Adrenal gland (tissue), 12 donors: ENCODE results near the gene GTF3C6. TPM values are rescaled to one million over a fixed set of nuclear protein-coding genes. Genes with fewer than 3 reads are reported as not detected.
"Not testable (repeated sequence)": the region's sequence is repeated elsewhere in the genome, so short reads cannot be mapped to it uniquely, and the experiment has no call there.

Experiments used
- DNase-seq, 7 donors: peaks; one replicate each; pipeline ENCODE4 v3.0.0-alpha.2; 2019 to 2020
- H3K27ac ChIP-seq, 5 donors: fragments of 200-600 bp; sonication (generic) in 4 of 5; 1 replicate in 3 of 5; 2 replicates in 2 of 5; pipeline versions ENCODE4 v1.5.1 to v1.8.0; 2016 to 2020; ENCODE audit warnings: mild to moderate bottlenecking in 1 of 5
- H3K27me3 ChIP-seq: fragments of 200-600 bp; 2 replicates; pipeline ENCODE4 v1.8.0; 2021
- H3K36me3 ChIP-seq, 2 donors: fragments of 200-600 bp; replicated peaks in 1 of 2; 1 replicate in 1 of 2; 2 replicates in 1 of 2; pipeline versions ENCODE4 v1.5.1 to v1.8.0; 2018 to 2022
- H3K4me1 ChIP-seq, 2 donors: fragments of 200-600 bp; replicated peaks in 1 of 2; 1 replicate in 1 of 2; 2 replicates in 1 of 2; pipeline versions ENCODE4 v1.5.1 to v1.8.0; 2018 to 2021
- H3K4me3 ChIP-seq, 4 donors: fragments of 200-600 bp; sonication (generic) in 3 of 4; one replicate each; pipeline ENCODE4 v1.5.1; 2016 to 2018
- H3K9me3 ChIP-seq, 3 donors: fragments of 200-600 bp; sonication (generic) in 1 of 3; replicated peaks in 1 of 3; 1 replicate in 2 of 3; 2 replicates in 1 of 3; pipeline versions ENCODE4 v1.5.1 to v1.8.0; 2016 to 2021
- CTCF ChIP-seq, 6 experiments: fragments of 450-650 bp in 4 of 6; fragments of 200-600 bp in 2 of 6; sonication (generic) in 1 of 6; IDR thresholded peaks; 1 replicate in 5 of 6; 2 replicates in 1 of 6; pipeline versions ENCODE4 v1.5.1 to v1.8.0; 2016 to 2021; ENCODE audit warnings: antibody characterized with exemption in 6 of 6, mild to moderate bottlenecking in 2 of 6, moderate library complexity in 1 of 6
- POLR2A ChIP-seq, 2 donors: fragments of 450-650 bp; IDR thresholded peaks; one replicate each; pipeline ENCODE4 v1.6.1; 2017; ENCODE audit warnings: antibody characterized with exemption in 2 of 2, mild to moderate bottlenecking in 2 of 2, moderate library complexity in 1 of 2
- WGBS, 4 donors: extraction: QIAGEN DNeasy Blood & Tissue Kit in 2 of 4; methylation state at CpG; one replicate each; pipeline versions ENCODE4 v1.1.5 to v1.1.7; 2013 to 2017; 5-methylcytosine and 5-hydroxymethylcytosine counted together
- intact Hi-C, 2 donors: fragments of 100-400 bp; cut with DNase I; formaldehyde crosslinking; loops; one replicate each; pipeline versions ENCODE4 v1.14.1 to v1.15.0; 2022 to 2023
- polyA plus RNA-seq, 3 donors: library from polyadenylated mRNA; stranded (reverse); fragments of 200-250 nt in 2 of 3; fragments of 350-450 nt in 1 of 3; fragmentation: Illumina TruSeq in 1 of 3; extraction: RNeasy Lipid Tissue Mini Kit (QIAGEN cat#74804) in 1 of 3; gene quantifications; one replicate each; pipeline ENCODE4 v1.2.3, GENCODE V29; 2013 to 2014
- total RNA-seq, 9 donors: library from RNA; depleted of rRNA in 4 of 9; stranded (reverse); fragments of >200 nt in 4 of 9; fragments of 120-200 nt in 1 of 9; fragmentation: NEBNext Ultra II Directional in 1 of 9; extraction: Animal tissue kit (Norgen Biotek cat#: 25700) in 1 of 9; gene quantifications; one replicate each; pipeline versions ENCODE4 v1.1.0 to v1.2.4, GENCODE V29; 2013 to 2023
- donor health status: healthy with polysubstance abuse.
- donor health status: Bipolar disorder and iron deficiency.
- donor health status: DM: yes; HTN: yes; CAD: no.
- donor health status: DM: no; HTN: no; CAD: no.
- donor health status: DM: no; HTN: no; CAD: no.
- donor health status: DM: yes; HTN: yes; CAD: no.

The GTF3C6 gene
- total and polyA plus RNA-seq, 12 donors: 48.3 to 133 (median 76.2) TPM

DNA sequence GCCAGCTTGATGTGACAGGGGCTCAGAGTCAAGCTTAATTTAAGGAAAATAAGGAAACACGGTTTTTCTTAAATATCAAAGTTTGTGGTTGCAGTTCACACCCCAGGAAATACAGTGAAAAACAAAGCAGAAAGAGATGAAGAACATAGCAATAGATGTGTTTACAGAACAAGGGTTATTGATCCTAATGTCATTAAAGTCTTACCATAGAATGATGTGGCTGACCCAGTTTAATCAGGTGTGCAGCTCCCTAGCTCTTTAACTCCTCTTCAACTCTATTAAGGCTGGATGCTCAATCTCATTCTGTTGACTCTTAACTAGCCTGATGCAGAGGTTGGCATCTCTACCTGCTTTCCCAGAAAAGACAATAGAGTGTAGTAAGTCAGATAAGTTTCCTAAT, 7.5 kb upstream of the GTF3C6 start:
- H3K4me1 ChIP-seq: no peaks in the 10 kb centered on the region
- H3K4me3 ChIP-seq: no peak overlapping the region
- no peaks in the 10 kb centered on the region for H3K9me3 ChIP-seq
- intact Hi-C loops: loop anchor here (5.0 to 10.0 kb wide), 2 partner anchors 76 to 419 kb away; partner anchors contain the start of gene AMD1 (in 1 of the 2)
- DNase-seq: no peak
- H3K36me3 ChIP-seq: no peaks in the 10 kb centered on the region
- H3K27me3 ChIP-seq: no peaks in the 10 kb centered on the region
- H3K27ac ChIP-seq: no peak overlapping the region
- 50 to 75% (median 61%) methylated on average over 1 of the region's 1 CpG for WGBS, 4 donors
- TF ChIP-seq CTCF (IDR thresholded peaks at IDR 0.05) (no peak), POLR2A (IDR thresholded peaks at IDR 0.05) (no peak)

DNA sequence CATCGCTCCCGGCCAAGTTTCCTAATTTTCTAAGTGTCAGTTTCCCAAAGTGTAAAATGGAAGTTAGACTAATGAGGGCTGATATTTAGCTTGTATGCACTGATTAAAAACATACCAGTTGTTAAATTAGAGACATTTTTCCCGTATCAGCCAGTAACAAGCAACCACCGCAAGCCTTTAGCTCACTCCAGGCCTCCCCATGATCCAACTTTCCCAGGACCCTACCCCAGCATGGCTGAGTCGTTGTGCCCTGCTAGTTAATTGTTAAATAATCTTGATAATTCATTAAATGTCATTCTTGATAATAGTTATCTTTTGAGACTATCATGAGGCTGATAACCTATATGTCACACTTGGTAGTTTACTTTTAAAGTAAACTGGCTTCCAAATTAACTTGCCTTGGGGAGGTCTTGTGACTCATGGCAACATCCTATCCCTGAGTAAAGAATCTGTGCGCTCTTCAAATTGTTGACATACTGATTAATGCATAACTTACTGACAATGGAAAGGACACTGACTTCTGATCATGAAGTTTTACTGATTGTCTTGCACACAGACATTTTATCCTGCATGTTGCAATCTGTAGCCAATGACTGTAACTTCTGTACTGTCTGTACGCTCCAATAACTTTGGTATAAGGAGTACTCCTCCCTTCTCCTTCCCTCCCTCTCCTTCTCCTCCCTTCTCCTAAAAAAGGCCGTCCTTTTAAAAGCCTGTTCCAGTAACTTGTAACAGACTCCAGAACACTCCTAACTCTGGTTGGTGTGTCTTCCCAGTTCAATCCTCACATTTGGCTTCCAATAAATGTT, 6.3 kb upstream of the GTF3C6 start:
- DNase-seq: no peak
- intact Hi-C loops: loop anchor here (5.0 to 10.0 kb wide), 2 partner anchors 77 to 420 kb away; partner anchors contain the start of gene AMD1 (in 1 of the 2)
- Histone ChIP-seq H3K4me3 (no peak overlapping the region), H3K27me3 (no peaks in the 10 kb centered on the region), H3K9me3 (no peaks in the 10 kb centered on the region), H3K36me3 (no peaks in the 10 kb centered on the region), H3K27ac (no peak overlapping the region), H3K4me1 (no peaks in the 10 kb centered on the region)
- TF ChIP-seq POLR2A (IDR thresholded peaks at IDR 0.05): no peak
- no peak for TF ChIP-seq CTCF (IDR thresholded peaks at IDR 0.05)
- WGBS, 4 donors: 75 to 85% (median 78%) methylated on average over 8 of the region's 8 CpGs

GRCh38 chr6:110953633-110954303, 4.7 kb upstream of the GTF3C6 start:
- no peak overlapping the region for H3K27ac ChIP-seq
- H3K36me3 ChIP-seq: no peaks in the 10 kb centered on the region
- no peak for TF ChIP-seq POLR2A (IDR thresholded peaks at IDR 0.05)
- no peak for TF ChIP-seq CTCF (IDR thresholded peaks at IDR 0.05)
- H3K4me3 ChIP-seq: no peak overlapping the region
- DNase-seq: peak in 1 of 7 donors; percentile 20
- no peaks in the 10 kb centered on the region for H3K27me3 ChIP-seq
- intact Hi-C loops: loop anchor here (5.0 to 10.0 kb wide), 2 partner anchors 79 to 421 kb away; partner anchors contain the start of gene AMD1 (in 1 of the 2)
- WGBS, 4 donors: 82 to 87% (median 85%) methylated on average over 6 of the region's 6 CpGs
- no peaks in the 10 kb centered on the region for H3K9me3 ChIP-seq
- peaks cover 5 to 7% of the 10 kb centered on the region in 2 donors for H3K4me1 ChIP-seq

DNA sequence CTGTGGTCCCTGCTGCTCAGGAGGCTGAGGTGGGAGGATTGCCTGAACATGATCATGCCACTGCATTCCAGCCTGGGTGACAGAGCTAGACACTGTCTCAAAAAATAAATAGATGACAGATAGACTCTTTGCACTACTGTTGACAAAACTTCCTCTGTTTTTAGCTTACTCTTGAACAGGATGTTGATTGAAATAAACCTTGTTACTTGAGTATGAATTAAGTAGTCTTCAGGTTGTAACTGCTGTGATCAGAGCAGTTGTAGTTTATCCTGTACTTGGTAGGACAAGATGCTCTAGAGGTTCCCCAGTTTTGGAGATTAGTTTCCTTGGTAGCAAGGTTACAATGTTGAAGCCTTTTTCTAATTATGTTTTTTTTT, 1.5 kb downstream of the GTF3C6 start:
- Histone ChIP-seq H3K36me3 (peaks cover 0 to 38% of the 10 kb centered on the region in 2 donors), H3K27me3 (no peaks in the 10 kb centered on the region), H3K9me3 (no peaks in the 10 kb centered on the region), H3K27ac (no peak overlapping the region), H3K4me3 (no peak overlapping the region), H3K4me1 (peaks cover 5 to 17% of the 10 kb centered on the region in 2 donors)
- intact Hi-C loops: no loop called here
- TF ChIP-seq CTCF (IDR thresholded peaks at IDR 0.05) (no peak), POLR2A (IDR thresholded peaks at IDR 0.05) (no peak)
- DNase-seq: no peak

DNA sequence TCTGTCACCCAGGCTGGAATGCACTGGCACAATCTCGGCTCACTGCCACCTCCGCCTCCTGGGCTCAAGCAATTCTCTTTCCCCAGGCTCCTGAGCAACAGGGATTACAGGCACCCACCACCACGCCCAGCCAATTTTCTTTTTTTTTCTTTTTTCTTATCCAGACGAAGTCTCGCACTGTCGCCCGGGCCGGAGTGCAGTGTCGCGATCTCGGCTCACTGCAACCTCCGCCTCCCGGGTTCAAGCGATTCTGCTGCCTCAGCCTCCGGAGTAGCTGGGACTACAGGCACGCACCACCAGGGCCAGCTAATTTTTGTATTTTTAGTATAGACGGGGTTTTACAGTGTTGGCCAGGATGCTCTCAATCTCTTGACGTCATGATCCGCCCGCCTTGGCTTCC, 4.1 kb downstream of the GTF3C6 start:
- H3K4me1 ChIP-seq: peaks cover 5 to 16% of the 10 kb centered on the region in 2 donors
- DNase-seq, H3K4me3 ChIP-seq, intact Hi-C loops, H3K27me3 ChIP-seq, H3K27ac ChIP-seq, H3K9me3 ChIP-seq: not testable (repeated sequence)
- H3K36me3 ChIP-seq: peaks cover 0 to 54% of the 10 kb centered on the region in 2 donors
- WGBS, 4 donors: 91 to 97% (median 96%) methylated on average over 16 to 20 of the region's 20 CpGs
